PC-9 (cell line): ENCODE results near the gene COL13A1. TPM values are rescaled to one million over a fixed set of nuclear protein-coding genes. Genes with fewer than 3 reads are reported as not detected.

Experiments
- BruUV-seq: library from RNA; stranded (reverse); fragments of 400-500 nt; replicated peaks from 2 replicates; lab custom pipeline; 2021; lab: Mats Ljungman, UMichigan
- CTCF ChIA-PET: fragments of 300-600 bp; sonication (Branson Sonifier 250); formaldehyde crosslinking; loops from one replicate; lab custom pipeline; 2022; ENCODE audit warnings: antibody characterized with exemption; lab: Charles Lee
- POLR2A ChIA-PET: fragments of 300-600 bp; sonication (Branson Sonifier 250); formaldehyde crosslinking; loops from one replicate; lab custom pipeline; 2022; ENCODE audit warnings: antibody characterized with exemption; ENCODE audit not compliant: unreplicated experiment; lab: Charles Lee
- DNase-seq, 2 experiments: peaks; one replicate each; pipeline versions ENCODE4 v3.0.0 to v3.0.0-alpha.2; 2015 to 2022; ENCODE audit warnings: mixed read lengths in 1 of 2
- H2AFZ ChIP-seq: fragments of 200-600 bp; sonication (generic); 2 replicates; pipeline ENCODE4 v1.8.1; 2017; ENCODE audit warnings: antibody characterized with exemption
- H3F3A ChIP-seq: fragments of 200-600 bp; sonication (generic); 2 replicates; pipeline ENCODE4 v1.8.1; 2017; ENCODE audit warnings: antibody characterized with exemption, mild to moderate bottlenecking, low read depth; ENCODE audit not compliant: insufficient read depth
- H3K27ac ChIP-seq: fragments of 200-600 bp; sonication (generic); 2 replicates; pipeline ENCODE4 v1.6.1; 2016; ENCODE audit warnings: mixed run types
- H3K27me3 ChIP-seq: fragments of 200-600 bp; sonication (generic); 2 replicates; pipeline ENCODE4 v1.6.1; 2016; ENCODE audit warnings: low read depth, mixed run types; ENCODE audit not compliant: insufficient read depth
- H3K36me3 ChIP-seq: fragments of 200-600 bp; sonication (generic); 2 replicates; pipeline ENCODE4 v1.6.1; 2016; ENCODE audit warnings: low read depth, mixed run types
- H3K4me1 ChIP-seq: fragments of 200-600 bp; sonication (generic); replicated peaks from 2 replicates; pipeline ENCODE4 v1.6.1; 2016; ENCODE audit warnings: mixed run types; ENCODE audit not compliant: insufficient read depth
- H3K4me2 ChIP-seq: fragments of 200-600 bp; sonication (generic); 2 replicates; pipeline ENCODE4 v1.6.1; 2017; ENCODE audit warnings: mixed run types
- H3K4me3 ChIP-seq: fragments of 200-600 bp; sonication (generic); 2 replicates; pipeline ENCODE4 v1.6.1; 2016; ENCODE audit warnings: mixed run types
- H3K79me2 ChIP-seq: fragments of 200-600 bp; sonication (generic); 2 replicates; pipeline ENCODE4 v1.6.1; 2017; ENCODE audit warnings: low read depth, mixed run types
- H3K9me2 ChIP-seq: fragments of 200-600 bp; sonication (generic); 2 replicates; pipeline ENCODE4 v1.8.1; 2017; ENCODE audit warnings: mild to moderate bottlenecking; ENCODE audit not compliant: insufficient read depth
- H3K9me3 ChIP-seq: fragments of 200-600 bp; sonication (generic); 2 replicates; pipeline ENCODE4 v1.8.1; 2016; ENCODE audit warnings: low read depth; ENCODE audit not compliant: insufficient read depth
- H4K20me1 ChIP-seq: fragments of 200-600 bp; sonication (generic); 2 replicates; pipeline ENCODE4 v1.8.1; 2017; ENCODE audit not compliant: insufficient read depth
- CTCF ChIP-seq: fragments of 200-600 bp; sonication (generic); conservative IDR thresholded peaks from 2 replicates; pipeline ENCODE4 v1.6.1; 2017; ENCODE audit warnings: mixed run types, antibody characterized with exemption, mild to moderate bottlenecking, moderate library complexity
- EZH2 ChIP-seq: fragments of 200-600 bp; sonication (generic); IDR thresholded peaks from 2 replicates; pipeline ENCODE4 v1.8.0; 2017; ENCODE audit warnings: antibody characterized with exemption, low read depth
- intact Hi-C: fragments of 100-400 bp; cut with micrococcal nuclease; formaldehyde crosslinking; loops from one replicate; pipeline ENCODE4 v1.10.0; 2022; ENCODE audit not compliant: unreplicated experiment
- total RNA-seq: library from RNA; stranded (reverse); gene quantifications from 2 replicates; pipeline ENCODE4 v1.2.3, GENCODE V29; 2021

Gene COL13A1
- total RNA-seq, 1 experiment from 2014 or later, result 1.6 TPM

GRCh38 chr10:69815104-69815503 is 13.4 kb downstream of the COL13A1 start:
- Histone ChIP-seq H3K27me3 (no peaks in the 10 kb centered on the region), H4K20me1 (no peaks in the 10 kb centered on the region; the same call in 1 of the 2 replicates), H3K4me1 (peaks cover 18% of the 10 kb centered on the region), H3K9me2 (no peaks in the 10 kb centered on the region), H3K36me3 (no peaks in the 10 kb centered on the region), H2AFZ (no peak overlapping the region), H3K4me3 (no peak overlapping the region), H3K4me2 (no peak overlapping the region), H3K27ac (no peak overlapping the region), H3F3A (peaks cover 13% of the 10 kb centered on the region; the same call in 1 of the 2 replicates), H3K9me3 (no peaks in the 10 kb centered on the region), H3K79me2 (no peaks in the 10 kb centered on the region)
- BruUV-seq, result no TSS peak
- no peak for DNase-seq
- ChIA-PET POLR2A (no interaction called here), CTCF (interaction anchor here (0.5 kb wide), 1 partner anchor 62 kb away, joined by 4 read pairs; no protein-coding TSS in a partner anchor)
- intact Hi-C loops, result no loop called here
- TF ChIP-seq EZH2 (no peak), CTCF (no peak)

- Histone ChIP-seq H3K9me2 (no peaks in the 10 kb centered on the region), H3K4me3 (no peak overlapping the region), H3K4me1 (peaks cover 20% of the 10 kb centered on the region), H2AFZ (no peak overlapping the region), H4K20me1 (no peaks in the 10 kb centered on the region; the same call in 1 of the 2 replicates), H3K27me3 (no peaks in the 10 kb centered on the region), H3F3A (peaks cover 13% of the 10 kb centered on the region; the same call in 1 of the 2 replicates), H3K9me3 (no peaks in the 10 kb centered on the region), H3K27ac (no peak overlapping the region), H3K4me2 (no peak overlapping the region), H3K36me3 (no peaks in the 10 kb centered on the region), H3K79me2 (no peaks in the 10 kb centered on the region)
- DNase-seq, result no peak
- CTCF ChIA-PET, result no interaction called here
- intact Hi-C loops, result no loop called here
- no TSS peak for BruUV-seq
- POLR2A ChIA-PET, result no interaction called here
- TF ChIP-seq CTCF (no peak), EZH2 (no peak)
These were observed 14.8 kb downstream of the COL13A1 start for GRCh38 chr10:69816521-69816920.

DNA sequence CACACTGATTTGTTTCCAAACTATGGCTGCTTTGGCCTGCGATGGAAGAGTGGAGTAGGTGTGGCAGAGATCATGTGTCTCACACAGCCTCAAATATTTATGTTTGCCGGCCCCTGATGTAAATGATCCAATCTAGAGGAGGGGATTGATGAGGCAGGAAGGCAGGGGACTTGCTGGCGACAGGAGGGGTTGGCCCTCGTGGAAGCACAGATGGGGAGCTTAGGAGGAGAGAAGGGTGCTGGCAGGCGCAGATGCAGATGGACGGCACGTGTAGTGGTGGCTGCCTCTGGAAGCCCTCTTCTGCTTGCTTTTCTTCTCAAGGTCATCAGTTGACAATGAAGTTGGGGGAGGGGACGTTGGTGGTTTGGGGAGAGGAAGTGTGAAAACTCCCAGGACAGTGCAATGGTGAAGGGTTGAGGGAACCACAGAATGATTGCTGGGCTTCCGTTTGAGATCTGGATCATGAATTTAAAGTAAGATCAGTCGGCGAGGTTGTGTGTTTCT is 15.4 kb downstream of the COL13A1 start:
- H3K4me2 ChIP-seq, result no peak overlapping the region
- H3K4me1 ChIP-seq, result peaks cover 20% of the 10 kb centered on the region
- no peaks in the 10 kb centered on the region; the same call in 1 of the 2 replicates for H4K20me1 ChIP-seq
- CTCF ChIA-PET, result no interaction called here
- H3K27me3 ChIP-seq, result no peaks in the 10 kb centered on the region
- BruUV-seq, result no TSS peak
- H3K36me3 ChIP-seq, result no peaks in the 10 kb centered on the region
- POLR2A ChIA-PET, result no interaction called here
- no peaks in the 10 kb centered on the region for H3K9me3 ChIP-seq
- DNase-seq, result no peak
- intact Hi-C loops, result no loop called here
- H3K79me2 ChIP-seq, result no peaks in the 10 kb centered on the region
- TF ChIP-seq CTCF (no peak), EZH2 (no peak)
- peaks cover 13% of the 10 kb centered on the region; the same call in 1 of the 2 replicates for H3F3A ChIP-seq
- H3K27ac ChIP-seq, result no peak overlapping the region
- no peak overlapping the region for H2AFZ ChIP-seq
- H3K4me3 ChIP-seq, result no peak overlapping the region
- H3K9me2 ChIP-seq, result no peaks in the 10 kb centered on the region
